IMR-90 (cell line): ENCODE data around the gene MNAT1. TPM values are rescaled to one million over a fixed set of nuclear protein-coding genes. Genes with fewer than 3 reads are reported as not detected.

Experiments used
- ATAC-seq: fragments of 200-7000 bp; cut with Tn5 transposase; 2 replicates; pipeline ENCODE4 v1.9.1; 2020; ENCODE audit warnings: low read depth, mild to moderate bottlenecking, moderate library complexity
- BruUV-seq: library from RNA; stranded (reverse); fragments of 400-500 nt; replicated peaks from 2 replicates; lab custom pipeline; 2021; lab: Mats Ljungman, UMichigan
- CTCF ChIA-PET: fragments of 300-600 bp; formaldehyde crosslinking; extraction: SDS; loops from one replicate; lab custom pipeline; 2021; ENCODE audit warnings: antibody characterized with exemption; lab: Yijun Ruan, JAX
- POLR2A ChIA-PET: fragments of 300-600 bp; sonication (Branson Sonifier 250); formaldehyde crosslinking; loops from one replicate; lab custom pipeline; 2022; ENCODE audit warnings: antibody characterized with exemption; ENCODE audit not compliant: unreplicated experiment; lab: Charles Lee
- DNase-seq: peaks from one replicate; pipeline ENCODE4 v3.0.0; 2013
- H2AFZ ChIP-seq: replicated peaks from 2 replicates; pipeline ENCODE3; 2013; ENCODE audit warnings: low read length, mild to moderate bottlenecking; ENCODE audit not compliant: poor library complexity
- H2AK5ac ChIP-seq: 2 replicates; pipeline ENCODE4 v1.6.1; 2013; ENCODE audit warnings: low read depth, low read length, inconsistent platforms
- H2AK9ac ChIP-seq: replicated peaks from 2 replicates; pipeline ENCODE3; 2013; ENCODE audit warnings: mild to moderate bottlenecking, low read depth, low read length, moderate library complexity; ENCODE audit not compliant: poor library complexity
- H2BK120ac ChIP-seq: 2 replicates; pipeline ENCODE4 v1.6.1; 2013; ENCODE audit warnings: low read depth, low read length, inconsistent platforms
- H2BK15ac ChIP-seq: 3 replicates; pipeline ENCODE4 v1.6.1; 2013; ENCODE audit warnings: low read depth, low read length, inconsistent platforms
- H2BK20ac ChIP-seq: 2 replicates; pipeline ENCODE4 v1.6.1; 2013; ENCODE audit warnings: low read depth, mild to moderate bottlenecking, inconsistent platforms, low read length, moderate library complexity
- H2BK5ac ChIP-seq: 2 replicates; pipeline ENCODE4 v1.6.1; 2013; ENCODE audit warnings: mild to moderate bottlenecking, low read depth, low read length, inconsistent platforms; ENCODE audit not compliant: poor library complexity, severe bottlenecking
- H3K14ac ChIP-seq: replicated peaks from 2 replicates; pipeline ENCODE4 v1.6.1; 2013; ENCODE audit warnings: low read depth, low read length, inconsistent platforms
- H3K18ac ChIP-seq: 2 replicates; pipeline ENCODE4 v1.6.1; 2013; ENCODE audit warnings: low read depth, low read length, control low read depth
- H3K23ac ChIP-seq: 2 replicates; pipeline ENCODE4 v1.6.1; 2013; ENCODE audit warnings: low read depth, low read length, inconsistent platforms
- H3K27ac ChIP-seq: 2 replicates; pipeline ENCODE4 v1.5.1; 2013; ENCODE audit warnings: mild to moderate bottlenecking, control low read depth, low read length; ENCODE audit not compliant: insufficient read depth
- H3K27me3 ChIP-seq: 2 replicates; pipeline ENCODE4 v1.6.1; 2013; ENCODE audit warnings: low read length; ENCODE audit not compliant: control insufficient read depth, insufficient read depth
- H3K36me3 ChIP-seq: 2 replicates; pipeline ENCODE4 v1.6.1; 2013; ENCODE audit warnings: low read length, mixed read lengths; ENCODE audit not compliant: control insufficient read depth, insufficient read depth
- H3K4ac ChIP-seq: 2 replicates; pipeline ENCODE4 v1.6.1; 2013; ENCODE audit warnings: low read depth, low read length, inconsistent platforms
- H3K4me1 ChIP-seq: 2 replicates; pipeline ENCODE4 v1.6.1; 2013; ENCODE audit warnings: low read length, mixed read lengths; ENCODE audit not compliant: control insufficient read depth, insufficient read depth
- H3K4me2 ChIP-seq: 2 replicates; pipeline ENCODE4 v1.6.1; 2013; ENCODE audit warnings: low read depth, mild to moderate bottlenecking, control low read depth, low read length, moderate library complexity
- H3K4me3 ChIP-seq: 2 replicates; pipeline ENCODE4 v1.5.1; 2013; ENCODE audit warnings: low read depth, mild to moderate bottlenecking, control low read depth, low read length, moderate library complexity; ENCODE audit not compliant: insufficient read depth
- H3K56ac ChIP-seq: 2 replicates; pipeline ENCODE4 v1.6.1; 2013; ENCODE audit warnings: low read length, inconsistent platforms; ENCODE audit not compliant: insufficient read depth; ENCODE audit errors: extremely low read depth
- H3K79me1 ChIP-seq, 2 experiments: 2 replicates each; pipeline ENCODE4 v1.6.1; 2013; ENCODE audit warnings: low read length in 2 of 2, inconsistent platforms in 1 of 2, low read depth in 1 of 2
- H3K9ac ChIP-seq: 2 replicates; pipeline ENCODE4 v1.6.1; 2013; ENCODE audit warnings: low read depth, low read length, control low read depth
- H3K9me1 ChIP-seq: 2 replicates; pipeline ENCODE4 v1.6.1; 2013; ENCODE audit warnings: low read length, inconsistent platforms; ENCODE audit not compliant: insufficient read depth
- H3K9me3 ChIP-seq: 2 replicates; pipeline ENCODE4 v1.6.1; 2013; ENCODE audit warnings: low read length; ENCODE audit not compliant: control insufficient read depth, insufficient read depth
- H4K20me1 ChIP-seq: 2 replicates; pipeline ENCODE4 v1.6.1; 2013; ENCODE audit warnings: low read length, inconsistent platforms; ENCODE audit not compliant: insufficient read depth
- H4K5ac ChIP-seq: 2 replicates; pipeline ENCODE4 v1.6.1; 2013; ENCODE audit warnings: mild to moderate bottlenecking, low read depth, low read length, control low read depth
- H4K8ac ChIP-seq, 2 experiments: 2 replicates each; pipeline ENCODE4 v1.6.1; 2013; ENCODE audit warnings: low read depth in 2 of 2, low read length in 2 of 2, control low read depth in 1 of 2, inconsistent platforms in 1 of 2
- H4K91ac ChIP-seq: 2 replicates; pipeline ENCODE4 v1.6.1; 2013; ENCODE audit warnings: low read depth, low read length, inconsistent platforms; ENCODE audit not compliant: insufficient read depth
- CTCF ChIP-seq: conservative IDR thresholded peaks from 2 replicates; pipeline ENCODE4 v1.5.1; 2012; ENCODE audit warnings: mild to moderate bottlenecking, low read depth, low read length, improper control_type of control experiment
- WGBS, 2 experiments: methylation state at CpG; one replicate each; pipeline versions ENCODE4 v1.1.5 to v1.1.7; 2013; ENCODE audit warnings: missing lambda C conversion rate in 2 of 2; ENCODE audit not compliant: insufficient read length in 1 of 2; ENCODE audit errors: extremely low coverage in 2 of 2; 5-methylcytosine and 5-hydroxymethylcytosine counted together
- dilution Hi-C: fragments of 300-500 bp; cut with HindIII; formaldehyde crosslinking; loops from one replicate; pipeline ENCODE4 v1.14.3; 2018; ENCODE audit warnings: low sequenced_read_pairs; ENCODE audit not compliant: unreplicated experiment
- in situ Hi-C: fragments of 300-500 bp; cut with MboI; formaldehyde crosslinking; loops from 3 replicates; pipeline ENCODE4 v1.14.3; 2019; ENCODE audit warnings: low sequenced_read_pairs, inconsistent platforms, mixed read lengths
- intact Hi-C: fragments of 100-400 bp; cut with micrococcal nuclease; formaldehyde crosslinking; loops from 2 replicates; pipeline ENCODE4 v1.10.0; 2022
- polyA plus RNA-seq, 3 experiments: library from polyadenylated mRNA; depleted of rRNA; stranded (reverse); fragments of >200 nt; gene quantifications; 2 replicates each; pipeline ENCODE4 v1.2.3, GENCODE V29; 2012; ENCODE audit warnings: low replicate concordance in 1 of 3
- total RNA-seq: library from RNA; depleted of rRNA; stranded (reverse); fragments of >200 nt; gene quantifications from 2 replicates; pipeline ENCODE4 v1.2.3, GENCODE V29; 2012

MNAT1 gene
- total and polyA plus RNA-seq, 2 of the 4 experiments (the other 2 are of a cell fraction): 48.2 to 53.0 TPM

GRCh38 chr14:60738843-60739508, 4.4 kb downstream of the MNAT1 start:
- ATAC-seq: no peak
- Histone ChIP-seq H3K27ac (no peak overlapping the region), H3K9ac (no peak overlapping the region), H3K56ac (no peak overlapping the region), H3K36me3 (no peaks in the 10 kb centered on the region), H3K4ac (0 out of 2 replicates have a peak overlapping the region, but pooled peaks have one; percentile 4), H2AFZ (no peak overlapping the region), H3K9me3 (no peaks in the 10 kb centered on the region), H3K27me3 (no peaks in the 10 kb centered on the region), H4K8ac (no peak overlapping the region), H3K4me2 (no peak overlapping the region), H2AK5ac (no peak overlapping the region), H2BK5ac (no peak overlapping the region), H3K18ac (no peak overlapping the region), H4K5ac (peak overlapping the region; percentile 50; the same call in 1 of the 2 replicates), H2BK20ac (no peak overlapping the region), H2BK120ac (no peak overlapping the region), H2BK15ac (no peak overlapping the region), H4K20me1 (peaks cover 15% of the 10 kb centered on the region; the same call in 1 of the 2 replicates), H3K4me1 (peaks cover 3% of the 10 kb centered on the region), H3K14ac (no peak overlapping the region), H3K4me3 (no peak overlapping the region), H2AK9ac (no peak overlapping the region), H4K91ac (no peak overlapping the region), H3K79me1 (peaks cover 3 to 37% of the 10 kb centered on the region in 2 experiments; a peak in 2 of 4 replicates), H3K23ac (no peak overlapping the region), H3K9me1 (no peaks in the 10 kb centered on the region; the same call in 1 of the 2 replicates)
- dilution Hi-C loops (no loop called here), in situ Hi-C loops (no loop called here), intact Hi-C loops (loop anchor here (5.0 kb wide), 1 partner anchor 38 kb away; no protein-coding TSS in a partner anchor)
- POLR2A ChIA-PET: no interaction called here
- no peak for DNase-seq
- BruUV-seq: no TSS peak
- CTCF ChIA-PET: no interaction called here
- no CpG with 5 or more reads among the region's 4 CpGs for WGBS, 2 experiments
- no peak for TF ChIP-seq CTCF
